ENCODE data around the gene EPB41L3. TPM values are rescaled to one million over a fixed set of nuclear protein-coding genes. Genes with fewer than 3 reads are reported as not detected.

The EPB41L3 gene
- total and polyA plus RNA-seq, 2 donors (not counting 1 experiment from before 2014, with no cell fraction given): 3.1 to 29.9 TPM

DNA sequence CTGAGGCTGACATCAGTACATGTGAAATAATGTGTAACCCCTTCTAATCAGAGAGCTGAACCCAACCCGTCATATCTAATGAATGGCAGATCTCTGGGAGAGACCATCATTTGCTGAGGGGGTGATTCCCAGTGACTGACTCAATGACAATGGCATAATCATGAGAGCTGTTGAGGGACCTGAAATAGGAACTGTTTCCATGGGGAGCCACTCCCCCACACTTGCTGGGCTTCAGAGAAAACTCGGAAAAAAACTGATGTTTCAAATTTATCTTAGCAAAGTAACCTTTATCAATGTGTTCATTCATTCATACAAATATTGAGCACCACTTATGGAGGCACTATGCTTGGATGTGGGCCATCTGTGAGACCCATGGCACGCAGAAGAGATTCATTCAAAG, 154.9 kb downstream of the EPB41L3 start:
- H3K4me3 ChIP-seq (replicated peaks in 1 of 4; ENCODE audit: control extremely low read depth in 1 of 4, insufficient read depth in 1 of 4, low read depth in 3 of 4, low read length in 4 of 4): no peak overlapping the region
- no peaks in the 10 kb centered on the region for H4K20me1 ChIP-seq (ENCODE audit: control insufficient read depth, extremely low read depth, insufficient read depth, low read length)
- no peaks in the 10 kb centered on the region for H3K4me1 ChIP-seq (ENCODE audit: control insufficient read depth, extremely low read depth, insufficient read depth, low read length)
- no peak overlapping the region for H3K4me2 ChIP-seq (ENCODE audit: extremely low read depth, insufficient read depth, low read length)
- H3K9ac ChIP-seq (ENCODE audit: insufficient read depth, low read length): no peak overlapping the region
- DNase-seq (ENCODE audit: low read depth in 2 of 2): no peak
- no peaks in the 10 kb centered on the region for H3K79me2 ChIP-seq (ENCODE audit: control insufficient read depth, insufficient read depth, low read length)
- no peak overlapping the region for H2AFZ ChIP-seq (ENCODE audit: low read length)
- TF ChIP-seq, protein P1, sequence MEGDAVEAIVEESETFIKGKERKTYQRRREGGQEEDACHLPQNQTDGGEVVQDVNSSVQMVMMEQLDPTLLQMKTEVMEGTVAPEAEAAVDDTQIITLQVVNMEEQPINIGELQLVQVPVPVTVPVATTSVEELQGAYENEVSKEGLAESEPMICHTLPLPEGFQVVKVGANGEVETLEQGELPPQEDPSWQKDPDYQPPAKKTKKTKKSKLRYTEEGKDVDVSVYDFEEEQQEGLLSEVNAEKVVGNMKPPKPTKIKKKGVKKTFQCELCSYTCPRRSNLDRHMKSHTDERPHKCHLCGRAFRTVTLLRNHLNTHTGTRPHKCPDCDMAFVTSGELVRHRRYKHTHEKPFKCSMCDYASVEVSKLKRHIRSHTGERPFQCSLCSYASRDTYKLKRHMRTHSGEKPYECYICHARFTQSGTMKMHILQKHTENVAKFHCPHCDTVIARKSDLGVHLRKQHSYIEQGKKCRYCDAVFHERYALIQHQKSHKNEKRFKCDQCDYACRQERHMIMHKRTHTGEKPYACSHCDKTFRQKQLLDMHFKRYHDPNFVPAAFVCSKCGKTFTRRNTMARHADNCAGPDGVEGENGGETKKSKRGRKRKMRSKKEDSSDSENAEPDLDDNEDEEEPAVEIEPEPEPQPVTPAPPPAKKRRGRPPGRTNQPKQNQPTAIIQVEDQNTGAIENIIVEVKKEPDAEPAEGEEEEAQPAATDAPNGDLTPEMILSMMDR (conservative IDR thresholded peaks at IDR 0.05 in 1 of 2, IDR thresholded peaks at IDR 0.05 in 1 of 2; ENCODE audit: low read depth in 1 of 2, low read length in 2 of 2): no peak
- no peak for TF ChIP-seq EZH2 (IDR thresholded peaks at IDR 0.05; ENCODE audit: low read length, missing control alignments)
- H3K27me3 ChIP-seq (ENCODE audit: control insufficient read depth, insufficient read depth, low read length): no peaks in the 10 kb centered on the region
- no peaks in the 10 kb centered on the region for H3K36me3 ChIP-seq (ENCODE audit: control insufficient read depth, insufficient read depth, low read length)
- no peak overlapping the region for H3K27ac ChIP-seq (ENCODE audit: insufficient read depth, low read length)
- no peaks in the 10 kb centered on the region for H3K9me3 ChIP-seq (ENCODE audit: control insufficient read depth, insufficient read depth, low read depth, low read length)

DNA sequence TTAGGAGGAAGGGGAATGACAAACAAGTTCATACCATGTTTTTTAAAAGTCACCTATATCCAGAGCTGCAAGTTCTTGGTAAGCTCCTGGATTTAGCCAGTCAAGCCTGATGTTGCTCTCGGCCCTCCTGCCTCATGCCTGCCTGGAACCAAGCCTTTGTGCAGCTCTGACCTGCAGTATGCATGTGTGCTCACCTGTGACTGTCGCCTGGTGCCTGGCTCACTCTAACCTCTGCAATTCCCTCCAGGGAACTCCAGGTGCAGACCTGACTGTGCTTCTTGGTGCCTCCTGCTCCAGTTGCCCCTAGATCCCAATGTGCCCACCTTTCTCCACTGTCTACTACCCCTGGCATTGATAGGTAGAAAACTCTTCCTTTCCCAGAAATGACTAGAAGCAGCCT, 163.2 kb downstream of the EPB41L3 start:
- Histone ChIP-seq H3K4me3 (replicated peaks in 1 of 4; ENCODE audit: control extremely low read depth in 1 of 4, insufficient read depth in 1 of 4, low read depth in 3 of 4, low read length in 4 of 4) (no peak overlapping the region), H3K27me3 (ENCODE audit: control insufficient read depth, insufficient read depth, low read length) (no peaks in the 10 kb centered on the region), H3K4me1 (ENCODE audit: control insufficient read depth, extremely low read depth, insufficient read depth, low read length) (no peaks in the 10 kb centered on the region), H3K27ac (ENCODE audit: insufficient read depth, low read length) (no peak overlapping the region), H3K36me3 (ENCODE audit: control insufficient read depth, insufficient read depth, low read length) (no peaks in the 10 kb centered on the region), H3K9me3 (ENCODE audit: control insufficient read depth, insufficient read depth, low read depth, low read length) (no peaks in the 10 kb centered on the region), H4K20me1 (ENCODE audit: control insufficient read depth, extremely low read depth, insufficient read depth, low read length) (no peaks in the 10 kb centered on the region), H3K4me2 (ENCODE audit: extremely low read depth, insufficient read depth, low read length) (no peak overlapping the region), H2AFZ (ENCODE audit: low read length) (no peak overlapping the region), H3K9ac (ENCODE audit: insufficient read depth, low read length) (no peak overlapping the region), H3K79me2 (ENCODE audit: control insufficient read depth, insufficient read depth, low read length) (no peaks in the 10 kb centered on the region)
- no peak for TF ChIP-seq EZH2 (IDR thresholded peaks at IDR 0.05; ENCODE audit: low read length, missing control alignments)
- TF ChIP-seq, protein P1 (conservative IDR thresholded peaks at IDR 0.05 in 1 of 2, IDR thresholded peaks at IDR 0.05 in 1 of 2; ENCODE audit: low read depth in 1 of 2, low read length in 2 of 2): no peak
- DNase-seq (ENCODE audit: low read depth in 2 of 2): no peak

DNA sequence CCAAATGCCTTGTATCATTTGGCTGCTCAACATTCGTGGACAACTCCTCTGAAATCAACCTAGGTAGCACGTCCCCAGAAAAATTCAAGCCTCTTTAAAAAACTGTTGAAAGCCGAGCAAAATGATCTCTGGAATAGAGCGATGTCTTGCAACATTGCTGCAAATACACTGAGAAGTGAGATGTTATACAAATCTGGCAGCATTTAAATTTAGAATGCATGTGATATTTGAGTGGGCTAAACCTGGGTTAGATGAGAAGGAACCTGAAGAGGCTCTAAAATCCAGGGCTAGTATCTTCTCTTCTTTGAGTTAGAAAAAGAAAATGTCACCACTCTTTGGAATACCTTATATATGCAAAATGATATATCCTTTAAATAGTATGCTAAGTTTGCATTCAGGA, 166.8 kb downstream of the EPB41L3 start:
- no peaks in the 10 kb centered on the region for H3K36me3 ChIP-seq (ENCODE audit: control insufficient read depth, insufficient read depth, low read length)
- TF ChIP-seq, protein P1 (conservative IDR thresholded peaks at IDR 0.05 in 1 of 2, IDR thresholded peaks at IDR 0.05 in 1 of 2; ENCODE audit: low read depth in 1 of 2, low read length in 2 of 2): no peak
- TF ChIP-seq EZH2 (IDR thresholded peaks at IDR 0.05; ENCODE audit: low read length, missing control alignments): no peak

More for the DNA sequence above, 166.8 kb downstream of the EPB41L3 start:
- no peaks in the 10 kb centered on the region for H3K27me3 ChIP-seq (ENCODE audit: control insufficient read depth, insufficient read depth, low read length)
- H3K9me3 ChIP-seq (ENCODE audit: control insufficient read depth, insufficient read depth, low read depth, low read length): no peaks in the 10 kb centered on the region
- no peaks in the 10 kb centered on the region for H3K79me2 ChIP-seq (ENCODE audit: control insufficient read depth, insufficient read depth, low read length)
- no peak overlapping the region for H3K4me3 ChIP-seq (replicated peaks in 1 of 4; ENCODE audit: control extremely low read depth in 1 of 4, insufficient read depth in 1 of 4, low read depth in 3 of 4, low read length in 4 of 4)
- DNase-seq (ENCODE audit: low read depth in 2 of 2): no peak
- H3K4me2 ChIP-seq (ENCODE audit: extremely low read depth, insufficient read depth, low read length): no peak overlapping the region
- no peaks in the 10 kb centered on the region for H3K4me1 ChIP-seq (ENCODE audit: control insufficient read depth, extremely low read depth, insufficient read depth, low read length)
- H3K27ac ChIP-seq (ENCODE audit: insufficient read depth, low read length): no peak overlapping the region
- no peaks in the 10 kb centered on the region for H4K20me1 ChIP-seq (ENCODE audit: control insufficient read depth, extremely low read depth, insufficient read depth, low read length)
- no peak overlapping the region for H3K9ac ChIP-seq (ENCODE audit: insufficient read depth, low read length)
- no peak overlapping the region for H2AFZ ChIP-seq (ENCODE audit: low read length)

Measured in fibroblast of lung (primary cell).